Adrenal gland (tissue), 12 donors: Measurements from ENCODE around the gene DNAJB4. TPM values are rescaled to one million over a fixed set of nuclear protein-coding genes. Genes with fewer than 3 reads are reported as not detected.

Experiments used
- DNase-seq, 7 donors: peaks; one replicate each; pipeline ENCODE4 v3.0.0-alpha.2; 2019 to 2020
- H3K27ac ChIP-seq, 5 donors: fragments of 200-600 bp; sonication (generic) in 4 of 5; 1 replicate in 3 of 5; 2 replicates in 2 of 5; pipeline versions ENCODE4 v1.5.1 to v1.8.0; 2016 to 2020; ENCODE audit warnings: mild to moderate bottlenecking in 1 of 5
- H3K27me3 ChIP-seq: fragments of 200-600 bp; 2 replicates; pipeline ENCODE4 v1.8.0; 2021
- H3K36me3 ChIP-seq, 2 donors: fragments of 200-600 bp; replicated peaks in 1 of 2; 1 replicate in 1 of 2; 2 replicates in 1 of 2; pipeline versions ENCODE4 v1.5.1 to v1.8.0; 2018 to 2022
- H3K4me1 ChIP-seq, 2 donors: fragments of 200-600 bp; replicated peaks in 1 of 2; 1 replicate in 1 of 2; 2 replicates in 1 of 2; pipeline versions ENCODE4 v1.5.1 to v1.8.0; 2018 to 2021
- H3K4me3 ChIP-seq, 4 donors: fragments of 200-600 bp; sonication (generic) in 3 of 4; one replicate each; pipeline ENCODE4 v1.5.1; 2016 to 2018
- H3K9me3 ChIP-seq, 3 donors: fragments of 200-600 bp; sonication (generic) in 1 of 3; replicated peaks in 1 of 3; 1 replicate in 2 of 3; 2 replicates in 1 of 3; pipeline versions ENCODE4 v1.5.1 to v1.8.0; 2016 to 2021
- CTCF ChIP-seq, 6 experiments: fragments of 450-650 bp in 4 of 6; fragments of 200-600 bp in 2 of 6; sonication (generic) in 1 of 6; IDR thresholded peaks; 1 replicate in 5 of 6; 2 replicates in 1 of 6; pipeline versions ENCODE4 v1.5.1 to v1.8.0; 2016 to 2021; ENCODE audit warnings: antibody characterized with exemption in 6 of 6, mild to moderate bottlenecking in 2 of 6, moderate library complexity in 1 of 6
- POLR2A ChIP-seq, 2 donors: fragments of 450-650 bp; IDR thresholded peaks; one replicate each; pipeline ENCODE4 v1.6.1; 2017; ENCODE audit warnings: antibody characterized with exemption in 2 of 2, mild to moderate bottlenecking in 2 of 2, moderate library complexity in 1 of 2
- WGBS, 4 donors: extraction: QIAGEN DNeasy Blood & Tissue Kit in 2 of 4; methylation state at CpG; one replicate each; pipeline versions ENCODE4 v1.1.5 to v1.1.7; 2013 to 2017; 5-methylcytosine and 5-hydroxymethylcytosine counted together
- intact Hi-C, 2 donors: fragments of 100-400 bp; cut with DNase I; formaldehyde crosslinking; loops; one replicate each; pipeline versions ENCODE4 v1.14.1 to v1.15.0; 2022 to 2023
- polyA plus RNA-seq, 3 donors: library from polyadenylated mRNA; stranded (reverse); fragments of 200-250 nt in 2 of 3; fragments of 350-450 nt in 1 of 3; fragmentation: Illumina TruSeq in 1 of 3; extraction: RNeasy Lipid Tissue Mini Kit (QIAGEN cat#74804) in 1 of 3; gene quantifications; one replicate each; pipeline ENCODE4 v1.2.3, GENCODE V29; 2013 to 2014
- total RNA-seq, 9 donors: library from RNA; depleted of rRNA in 4 of 9; stranded (reverse); fragments of >200 nt in 4 of 9; fragments of 120-200 nt in 1 of 9; fragmentation: NEBNext Ultra II Directional in 1 of 9; extraction: Animal tissue kit (Norgen Biotek cat#: 25700) in 1 of 9; gene quantifications; one replicate each; pipeline versions ENCODE4 v1.1.0 to v1.2.4, GENCODE V29; 2013 to 2023
- donor health status: healthy with polysubstance abuse.
- donor health status: Bipolar disorder and iron deficiency.
- donor health status: DM: yes; HTN: yes; CAD: no.
- donor health status: DM: no; HTN: no; CAD: no.
- donor health status: DM: no; HTN: no; CAD: no.
- donor health status: DM: yes; HTN: yes; CAD: no.

Gene DNAJB4
- total and polyA plus RNA-seq, 12 donors, result 31.8 to 182 (median 68.8) TPM

GRCh38 chr1:78045563-78045925 is 40.8 kb downstream of the DNAJB4 start:
- intact Hi-C loops, result no loop called here
- peaks cover 23 to 36% of the 10 kb centered on the region in 2 donors for H3K4me1 ChIP-seq
- no peaks in the 10 kb centered on the region for H3K27me3 ChIP-seq
- WGBS, 4 donors, result 11 to 34% (median 12%) methylated on average over 15 to 19 of the region's 19 CpGs
- H3K27ac ChIP-seq, result peak overlapping the region; percentile 56 to 89 (median 87)
- peak in 3 of 7 donors; percentile 21 to 42 (median 28) for DNase-seq
- H3K36me3 ChIP-seq, result no peaks in the 10 kb centered on the region
- TF ChIP-seq CTCF (IDR thresholded peaks at IDR 0.05), result no peak
- peak in 1 of 2 donors; percentile 27 for TF ChIP-seq POLR2A (IDR thresholded peaks at IDR 0.05)
- H3K4me3 ChIP-seq, result peak overlapping the region; percentile 29 to 92 (median 70)
- H3K9me3 ChIP-seq, result no peaks in the 10 kb centered on the region

GRCh38 chr1:78045926-78046778 is 41.4 kb downstream of the DNAJB4 start, which contains the start of gene GIPC2:
Gene GIPC2 (plus strand): TSS chr1:78045966. CDS start chr1:78046095, 129 bp downstream.
- Histone ChIP-seq H3K4me1 (peaks cover 23 to 36% of the 10 kb centered on the region in 2 donors), H3K27me3 (no peaks in the 10 kb centered on the region), H3K27ac (peak within 1 kb of the TSS; percentile 56 to 89 (median 87)), H3K9me3 (no peaks in the 10 kb centered on the region), H3K4me3 (peak within 1 kb of the TSS; percentile 34 to 92 (median 70)), H3K36me3 (no peaks in the 10 kb centered on the region)
- DNase-seq, result peak; percentile 34 to 60 (median 50)
- WGBS, 4 donors, result 1 to 3% (median 2%) methylated on average over 27 to 85 of the region's 85 CpGs
- intact Hi-C loops, result no loop called here
- TF ChIP-seq POLR2A (IDR thresholded peaks at IDR 0.05), result peak; percentile 34 to 59
- TF ChIP-seq CTCF (IDR thresholded peaks at IDR 0.05), result no peak

GRCh38 chr1:78047106-78047505 is 42.4 kb downstream of the DNAJB4 start:
- peaks cover 23 to 42% of the 10 kb centered on the region in 2 donors for H3K4me1 ChIP-seq
- TF ChIP-seq CTCF (IDR thresholded peaks at IDR 0.05) (peak in 1 of 6 experiments; percentile 34), POLR2A (IDR thresholded peaks at IDR 0.05) (no peak)
- H3K27ac ChIP-seq, result peak overlapping the region in 3 of 5 donors; percentile 87 to 89 (median 87)
- intact Hi-C loops, result no loop called here
- no peaks in the 10 kb centered on the region for H3K9me3 ChIP-seq
- WGBS, 4 donors, result 37 to 52% (median 40%) methylated on average over 5 of the region's 5 CpGs
- H3K4me3 ChIP-seq, result peak overlapping the region in 2 of 4 donors; percentile 76 to 92
- no peaks in the 10 kb centered on the region for H3K27me3 ChIP-seq
- peak in 3 of 7 donors; percentile 31 to 44 (median 41) for DNase-seq
- H3K36me3 ChIP-seq, result no peaks in the 10 kb centered on the region

- peaks cover 23 to 47% of the 10 kb centered on the region in 2 donors for H3K4me1 ChIP-seq
- H3K27me3 ChIP-seq, result no peaks in the 10 kb centered on the region
- H3K9me3 ChIP-seq, result no peaks in the 10 kb centered on the region
- peak overlapping the region in 1 of 4 donors; percentile 76 for H3K4me3 ChIP-seq
- H3K27ac ChIP-seq, result peak overlapping the region in 3 of 5 donors; percentile 18 to 89 (median 87)
- whole genome bisulfite sequencing, 4 donors, result 45 to 61% (median 50%) methylated on average over 3 of the region's 3 CpGs
- no peak for DNase-seq
- no peaks in the 10 kb centered on the region for H3K36me3 ChIP-seq
- TF ChIP-seq POLR2A (IDR thresholded peaks at IDR 0.05), result no peak
- no peak for TF ChIP-seq CTCF (IDR thresholded peaks at IDR 0.05)
- intact Hi-C loops, result no loop called here
Observed at GRCh38 chr1:78047631-78048030, 42.9 kb downstream of the DNAJB4 start.
